Measurements from ENCODE around the gene SGCA. TPM values are rescaled to one million over a fixed set of nuclear protein-coding genes. Genes with fewer than 3 reads are reported as not detected.

The SGCA gene
- total and polyA plus RNA-seq, 2 of the 13 experiments (the other 11 are each of a cell fraction or from before 2014, with no cell fraction given) = not detected

DNA sequence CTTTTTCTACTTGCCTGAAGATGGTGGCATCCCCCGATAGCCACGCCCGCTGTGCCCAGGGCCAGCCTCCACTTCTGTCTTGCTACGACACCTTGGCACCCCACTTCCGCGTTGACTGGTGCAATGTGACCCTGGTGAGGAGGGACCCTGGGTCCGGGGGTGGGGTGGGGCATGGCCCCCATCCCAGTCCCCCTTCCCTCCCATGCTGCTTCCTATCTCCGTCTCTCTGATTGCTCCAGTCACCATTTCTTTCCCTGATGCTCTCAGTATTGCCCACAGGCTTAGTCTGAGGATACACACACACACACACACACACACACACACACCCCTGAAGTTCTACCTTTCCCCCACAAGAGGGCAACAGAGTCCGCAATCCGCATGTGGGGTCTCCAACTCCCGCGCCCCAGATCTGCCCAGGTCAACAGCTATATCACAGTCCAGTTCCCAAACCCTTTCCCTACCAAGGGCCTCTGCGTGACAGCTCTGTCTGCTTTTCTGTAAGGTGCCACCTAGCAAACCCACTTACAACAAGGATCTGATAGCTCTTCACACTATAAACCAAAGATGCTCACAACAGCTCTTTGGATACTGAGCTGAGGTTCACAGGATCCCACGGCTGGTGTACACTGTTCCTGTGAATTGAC is 3.4 kb downstream of the SGCA start (continued):
- TF ChIP-seq, protein P1, sequence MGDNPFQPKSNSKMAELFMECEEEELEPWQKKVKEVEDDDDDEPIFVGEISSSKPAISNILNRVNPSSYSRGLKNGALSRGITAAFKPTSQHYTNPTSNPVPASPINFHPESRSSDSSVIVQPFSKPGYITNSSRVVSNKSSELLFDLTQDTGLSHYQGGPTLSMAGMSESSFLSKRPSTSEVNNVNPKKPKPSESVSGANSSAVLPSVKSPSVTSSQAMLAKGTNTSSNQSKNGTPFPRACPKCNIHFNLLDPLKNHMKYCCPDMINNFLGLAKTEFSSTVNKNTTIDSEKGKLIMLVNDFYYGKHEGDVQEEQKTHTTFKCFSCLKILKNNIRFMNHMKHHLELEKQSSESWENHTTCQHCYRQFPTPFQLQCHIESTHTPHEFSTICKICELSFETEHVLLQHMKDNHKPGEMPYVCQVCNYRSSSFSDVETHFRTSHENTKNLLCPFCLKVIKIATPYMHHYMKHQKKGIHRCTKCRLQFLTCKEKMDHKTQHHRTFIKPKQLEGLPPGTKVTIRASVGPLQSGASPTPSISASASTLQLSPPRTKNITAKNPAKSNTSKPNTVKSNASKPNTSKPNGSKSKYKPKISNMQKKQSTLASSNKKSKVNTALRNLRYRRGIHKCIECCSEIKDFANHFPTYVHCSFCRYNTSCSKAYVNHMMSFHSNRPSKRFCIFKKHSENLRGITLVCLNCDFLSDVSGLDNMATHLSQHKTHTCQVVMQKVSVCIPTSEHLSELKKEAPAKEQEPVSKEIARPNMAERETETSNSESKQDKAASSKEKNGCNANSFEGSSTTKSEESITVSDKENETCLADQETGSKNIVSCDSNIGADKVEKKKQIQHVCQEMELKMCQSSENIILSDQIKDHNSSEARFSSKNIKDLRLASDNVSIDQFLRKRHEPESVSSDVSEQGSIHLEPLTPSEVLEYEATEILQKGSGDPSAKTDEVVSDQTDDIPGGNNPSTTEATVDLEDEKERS (CRISPR knock-in tag; IDR thresholded peaks at IDR 0.05) = no peak
- TF ChIP-seq, protein P2, sequence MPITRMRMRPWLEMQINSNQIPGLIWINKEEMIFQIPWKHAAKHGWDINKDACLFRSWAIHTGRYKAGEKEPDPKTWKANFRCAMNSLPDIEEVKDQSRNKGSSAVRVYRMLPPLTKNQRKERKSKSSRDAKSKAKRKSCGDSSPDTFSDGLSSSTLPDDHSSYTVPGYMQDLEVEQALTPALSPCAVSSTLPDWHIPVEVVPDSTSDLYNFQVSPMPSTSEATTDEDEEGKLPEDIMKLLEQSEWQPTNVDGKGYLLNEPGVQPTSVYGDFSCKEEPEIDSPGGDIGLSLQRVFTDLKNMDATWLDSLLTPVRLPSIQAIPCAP (CRISPR knock-in tag; IDR thresholded peaks at IDR 0.05; ENCODE audit: low read depth) = no peak
- no peak for TF ChIP-seq U2AF2 (IDR thresholded peaks at IDR 0.05; ENCODE audit: low read depth, low read length)
- TF ChIP-seq GATA4 (IDR thresholded peaks at IDR 0.05; ENCODE audit: borderline replicate concordance, low read depth) = no peak
- TF ChIP-seq MBNL3 (CRISPR knock-in tag; conservative IDR thresholded peaks at IDR 0.05) = no peak
- TF ChIP-seq, protein P3, sequence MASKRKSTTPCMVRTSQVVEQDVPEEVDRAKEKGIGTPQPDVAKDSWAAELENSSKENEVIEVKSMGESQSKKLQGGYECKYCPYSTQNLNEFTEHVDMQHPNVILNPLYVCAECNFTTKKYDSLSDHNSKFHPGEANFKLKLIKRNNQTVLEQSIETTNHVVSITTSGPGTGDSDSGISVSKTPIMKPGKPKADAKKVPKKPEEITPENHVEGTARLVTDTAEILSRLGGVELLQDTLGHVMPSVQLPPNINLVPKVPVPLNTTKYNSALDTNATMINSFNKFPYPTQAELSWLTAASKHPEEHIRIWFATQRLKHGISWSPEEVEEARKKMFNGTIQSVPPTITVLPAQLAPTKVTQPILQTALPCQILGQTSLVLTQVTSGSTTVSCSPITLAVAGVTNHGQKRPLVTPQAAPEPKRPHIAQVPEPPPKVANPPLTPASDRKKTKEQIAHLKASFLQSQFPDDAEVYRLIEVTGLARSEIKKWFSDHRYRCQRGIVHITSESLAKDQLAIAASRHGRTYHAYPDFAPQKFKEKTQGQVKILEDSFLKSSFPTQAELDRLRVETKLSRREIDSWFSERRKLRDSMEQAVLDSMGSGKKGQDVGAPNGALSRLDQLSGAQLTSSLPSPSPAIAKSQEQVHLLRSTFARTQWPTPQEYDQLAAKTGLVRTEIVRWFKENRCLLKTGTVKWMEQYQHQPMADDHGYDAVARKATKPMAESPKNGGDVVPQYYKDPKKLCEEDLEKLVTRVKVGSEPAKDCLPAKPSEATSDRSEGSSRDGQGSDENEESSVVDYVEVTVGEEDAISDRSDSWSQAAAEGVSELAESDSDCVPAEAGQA (IDR thresholded peaks at IDR 0.05; ENCODE audit: low read depth) = no peak
- TF ChIP-seq, protein P3 (CRISPR knock-in tag; IDR thresholded peaks at IDR 0.05; ENCODE audit: borderline replicate concordance) = no peak
- peak; percentile 92 for TF ChIP-seq RAD21 (CRISPR knock-in tag; IDR thresholded peaks at IDR 0.05)
- no peak for TF ChIP-seq ZBTB7B (CRISPR knock-in tag; IDR thresholded peaks at IDR 0.05)
- TF ChIP-seq ZNF879 (CRISPR knock-in tag; IDR thresholded peaks at IDR 0.05) = no peak
- no peak for TF ChIP-seq MAF1 (CRISPR knock-in tag; IDR thresholded peaks at IDR 0.05; ENCODE audit: borderline replicate concordance)
- TF ChIP-seq ZNF30 (CRISPR knock-in tag; IDR thresholded peaks at IDR 0.05) = no peak
- no peak for TF ChIP-seq ZNF776 (CRISPR knock-in tag; IDR thresholded peaks at IDR 0.05)
- TF ChIP-seq ZMYM2 (CRISPR knock-in tag; IDR thresholded peaks at IDR 0.05) = no peak
- TF ChIP-seq, protein P4, sequence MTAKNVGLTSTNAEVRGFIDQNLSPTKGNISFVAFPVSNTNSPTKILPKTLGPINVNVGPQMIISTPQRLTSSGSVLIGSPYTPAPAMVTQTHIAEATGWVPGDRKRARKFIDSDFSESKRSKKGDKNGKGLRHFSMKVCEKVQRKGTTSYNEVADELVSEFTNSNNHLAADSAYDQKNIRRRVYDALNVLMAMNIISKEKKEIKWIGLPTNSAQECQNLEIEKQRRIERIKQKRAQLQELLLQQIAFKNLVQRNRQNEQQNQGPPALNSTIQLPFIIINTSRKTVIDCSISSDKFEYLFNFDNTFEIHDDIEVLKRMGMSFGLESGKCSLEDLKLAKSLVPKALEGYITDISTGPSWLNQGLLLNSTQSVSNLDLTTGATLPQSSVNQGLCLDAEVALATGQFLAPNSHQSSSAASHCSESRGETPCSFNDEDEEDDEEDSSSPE (CRISPR knock-in tag; IDR thresholded peaks at IDR 0.05) = no peak; the same call in 1 of the 2 replicates
